Spleen (tissue), 11 donors: ENCODE results near the gene KIN. TPM values are rescaled to one million over a fixed set of nuclear protein-coding genes. Genes with fewer than 3 reads are reported as not detected.

ENCODE experiments used
- DNase-seq: peaks from one replicate; pipeline ENCODE4 v3.0.0-alpha.2; 2020
- H3K27ac ChIP-seq, 8 donors: fragments of 200-600 bp; sonication (generic) in 7 of 8; 1 replicate in 4 of 8; 2 replicates in 4 of 8; pipeline versions ENCODE4 v1.5.0 to v1.8.0; 2016 to 2021; ENCODE audit warnings: inconsistent platforms in 4 of 8, mild to moderate bottlenecking in 4 of 8, moderate library complexity in 1 of 8
- H3K27me3 ChIP-seq, 7 donors: fragments of 200-600 bp; sonication (generic) in 6 of 7; replicated peaks in 1 of 7; 1 replicate in 4 of 7; 2 replicates in 3 of 7; pipeline versions ENCODE4 v1.5.0 to v1.8.0; 2016 to 2021; ENCODE audit warnings: inconsistent platforms in 3 of 7, mild to moderate bottlenecking in 1 of 7
- H3K36me3 ChIP-seq, 6 donors: fragments of 200-600 bp; sonication (generic) in 5 of 6; 1 replicate in 4 of 6; 2 replicates in 2 of 6; pipeline versions ENCODE4 v1.5.0 to v1.8.0; 2016 to 2021; ENCODE audit warnings: inconsistent platforms in 2 of 6
- H3K4me1 ChIP-seq, 6 donors: fragments of 200-600 bp; sonication (generic) in 5 of 6; 1 replicate in 3 of 6; 2 replicates in 3 of 6; pipeline versions ENCODE4 v1.5.0 to v1.8.0; 2016 to 2021; ENCODE audit warnings: inconsistent platforms in 3 of 6
- H3K4me3 ChIP-seq, 8 donors: fragments of 200-600 bp; sonication (generic) in 7 of 8; 1 replicate in 4 of 8; 2 replicates in 4 of 8; pipeline versions ENCODE4 v1.5.0 to v1.8.0; 2016 to 2021; ENCODE audit warnings: inconsistent platforms in 4 of 8, mild to moderate bottlenecking in 4 of 8, moderate library complexity in 2 of 8
- H3K9me3 ChIP-seq, 8 donors: fragments of 200-600 bp; sonication (generic) in 7 of 8; 1 replicate in 4 of 8; 2 replicates in 4 of 8; pipeline versions ENCODE4 v1.5.0 to v1.8.0; 2016 to 2021; ENCODE audit warnings: inconsistent platforms in 4 of 8
- CTCF ChIP-seq, 11 experiments: fragments of 200-600 bp in 7 of 11; fragments of 450-650 bp in 4 of 11; sonication (generic) in 4 of 11; IDR thresholded peaks in 8 of 11; conservative IDR thresholded peaks in 3 of 11; 1 replicate in 7 of 11; 2 replicates in 4 of 11; pipeline versions ENCODE4 v1.4.0 to v1.8.0; 2016 to 2021; ENCODE audit warnings: antibody characterized with exemption in 11 of 11, inconsistent platforms in 4 of 11, mild to moderate bottlenecking in 1 of 11
- POLR2A ChIP-seq, 3 donors: fragments of 450-650 bp; IDR thresholded peaks; one replicate each; pipeline ENCODE4 v1.5.1; 2017; ENCODE audit warnings: antibody characterized with exemption in 3 of 3, mild to moderate bottlenecking in 1 of 3
- POLR2AphosphoS5 ChIP-seq, 3 donors: sonication (generic); formaldehyde crosslinking; IDR thresholded peaks; one replicate each; pipeline ENCODE4 v1.5.1; 2017; ENCODE audit warnings: antibody characterized with exemption in 3 of 3
- WGBS, 5 donors: extraction: QIAGEN DNeasy Blood & Tissue Kit in 3 of 5; methylation state at CpG; one replicate each; pipeline versions ENCODE4 v1.1.5 to v1.1.7; 2013 to 2018; 5-methylcytosine and 5-hydroxymethylcytosine counted together
- intact Hi-C: fragments of 100-400 bp; cut with DNase I; formaldehyde crosslinking; loops from one replicate; pipeline ENCODE4 v1.15.0; 2023; ENCODE audit warnings: low total_unique reads
- polyA plus RNA-seq, 3 donors: library from polyadenylated mRNA; stranded (reverse); fragments of 200-250 nt; gene quantifications; one replicate each; pipeline ENCODE4 v1.2.1, GENCODE V29; 2013
- total RNA-seq, 7 donors: library from RNA; depleted of rRNA in 3 of 7; stranded (reverse); fragments of >200 nt in 3 of 7; fragmentation: NEBNext Ultra II Directional in 4 of 7; extraction: Animal tissue kit (Norgen Biotek cat#: 25700) in 4 of 7; gene quantifications; one replicate each; pipeline versions ENCODE4 v1.1.0 to v1.2.1, GENCODE V29; 2016 to 2021
- donor health status: healthy with polysubstance abuse.
- donor health status: DM: no; HTN: no; CAD: no; lungs with moderate emphysema.
- donor health status: DM: no; HTN: no; CAD: no.
- donor health status: Bipolar disorder and iron deficiency.
- donor health status: healthy.
- donor health status: DM: no; HTN: no; CAD: no.
- donor health status: DM: yes; HTN: yes; CAD: no.

Gene KIN
- total and polyA plus RNA-seq, 10 donors = 9.2 to 16.0 (median 11.4) TPM

GRCh38 chr10:7710446-7710845 is 77.3 kb downstream of the KIN start:
- intact Hi-C loops = no loop called here
- no peak overlapping the region for H3K4me3 ChIP-seq
- H3K36me3 ChIP-seq = no peaks in the 10 kb centered on the region
- peaks cover 0 to 23% (median 0%) of the 10 kb centered on the region in 7 donors for H3K27me3 ChIP-seq
- H3K9me3 ChIP-seq = peaks cover 0 to 5% (median 0%) of the 10 kb centered on the region in 8 donors
- no peak overlapping the region for H3K27ac ChIP-seq
- 85 to 97% (median 89%) methylated on average over 1 of the region's 1 CpG for WGBS, 5 donors
- H3K4me1 ChIP-seq = no peaks in the 10 kb centered on the region
- DNase-seq = no peak
- TF ChIP-seq CTCF (IDR thresholded peaks at IDR 0.05 in 8 of 11, conservative IDR thresholded peaks at IDR 0.05 in 3 of 11) (no peak), POLR2A (IDR thresholded peaks at IDR 0.05) (no peak), POLR2AphosphoS5 (IDR thresholded peaks at IDR 0.05) (no peak)

GRCh38 chr10:7708832-7709231 is 79.0 kb downstream of the KIN start:
- Histone ChIP-seq H3K36me3 (no peaks in the 10 kb centered on the region), H3K4me1 (no peaks in the 10 kb centered on the region), H3K4me3 (no peak overlapping the region), H3K9me3 (peaks cover 0 to 5% (median 0%) of the 10 kb centered on the region in 8 donors), H3K27me3 (peaks cover 0 to 30% (median 0%) of the 10 kb centered on the region in 7 donors), H3K27ac (no peak overlapping the region)
- TF ChIP-seq POLR2AphosphoS5 (IDR thresholded peaks at IDR 0.05) (no peak), POLR2A (IDR thresholded peaks at IDR 0.05) (no peak), CTCF (IDR thresholded peaks at IDR 0.05 in 8 of 11, conservative IDR thresholded peaks at IDR 0.05 in 3 of 11) (no peak)
- intact Hi-C loops = no loop called here
- 77 to 97% (median 94%) methylated on average over 4 of the region's 4 CpGs for WGBS, 5 donors
- no peak for DNase-seq

GRCh38 chr10:7707858-7708622 is 79.8 kb downstream of the KIN start:
- no peaks in the 10 kb centered on the region for H3K36me3 ChIP-seq
- no peak overlapping the region for H3K4me3 ChIP-seq
- DNase-seq = no peak
- 74 to 86% (median 84%) methylated on average over 5 of the region's 5 CpGs for WGBS, 5 donors
- peaks cover 0 to 36% (median 0%) of the 10 kb centered on the region in 7 donors for H3K27me3 ChIP-seq
- TF ChIP-seq POLR2AphosphoS5 (IDR thresholded peaks at IDR 0.05) (no peak), CTCF (IDR thresholded peaks at IDR 0.05 in 8 of 11, conservative IDR thresholded peaks at IDR 0.05 in 3 of 11) (no peak), POLR2A (IDR thresholded peaks at IDR 0.05) (no peak)
- H3K4me1 ChIP-seq = no peaks in the 10 kb centered on the region
- no peak overlapping the region for H3K27ac ChIP-seq
- intact Hi-C loops = no loop called here
- peaks cover 0 to 5% (median 0%) of the 10 kb centered on the region in 8 donors for H3K9me3 ChIP-seq

- Histone ChIP-seq H3K4me3 (no peak overlapping the region), H3K4me1 (no peaks in the 10 kb centered on the region), H3K27me3 (peaks cover 0 to 45% (median under 1%) of the 10 kb centered on the region in 7 donors), H3K36me3 (no peaks in the 10 kb centered on the region), H3K27ac (no peak overlapping the region), H3K9me3 (peaks cover 0 to 5% (median 0%) of the 10 kb centered on the region in 8 donors)
- WGBS, 5 donors = 63 to 87% (median 65%) methylated on average over 4 of the region's 4 CpGs
- intact Hi-C loops = no loop called here
- no peak for TF ChIP-seq CTCF (IDR thresholded peaks at IDR 0.05 in 8 of 11, conservative IDR thresholded peaks at IDR 0.05 in 3 of 11)
- no peak for TF ChIP-seq POLR2AphosphoS5 (IDR thresholded peaks at IDR 0.05)
- TF ChIP-seq POLR2A (IDR thresholded peaks at IDR 0.05) = no peak
- DNase-seq = no peak
These were observed 80.7 kb downstream of the KIN start for GRCh38 chr10:7707102-7707501.
